Measurements from ENCODE around the gene FASN. TPM values are rescaled to one million over a fixed set of nuclear protein-coding genes. Genes with fewer than 3 reads are reported as not detected.

The FASN gene
- total and polyA plus RNA-seq, 2 of the 4 experiments (the other 2 are of a cell fraction), result 12.4 to 56.0 TPM

DNA sequence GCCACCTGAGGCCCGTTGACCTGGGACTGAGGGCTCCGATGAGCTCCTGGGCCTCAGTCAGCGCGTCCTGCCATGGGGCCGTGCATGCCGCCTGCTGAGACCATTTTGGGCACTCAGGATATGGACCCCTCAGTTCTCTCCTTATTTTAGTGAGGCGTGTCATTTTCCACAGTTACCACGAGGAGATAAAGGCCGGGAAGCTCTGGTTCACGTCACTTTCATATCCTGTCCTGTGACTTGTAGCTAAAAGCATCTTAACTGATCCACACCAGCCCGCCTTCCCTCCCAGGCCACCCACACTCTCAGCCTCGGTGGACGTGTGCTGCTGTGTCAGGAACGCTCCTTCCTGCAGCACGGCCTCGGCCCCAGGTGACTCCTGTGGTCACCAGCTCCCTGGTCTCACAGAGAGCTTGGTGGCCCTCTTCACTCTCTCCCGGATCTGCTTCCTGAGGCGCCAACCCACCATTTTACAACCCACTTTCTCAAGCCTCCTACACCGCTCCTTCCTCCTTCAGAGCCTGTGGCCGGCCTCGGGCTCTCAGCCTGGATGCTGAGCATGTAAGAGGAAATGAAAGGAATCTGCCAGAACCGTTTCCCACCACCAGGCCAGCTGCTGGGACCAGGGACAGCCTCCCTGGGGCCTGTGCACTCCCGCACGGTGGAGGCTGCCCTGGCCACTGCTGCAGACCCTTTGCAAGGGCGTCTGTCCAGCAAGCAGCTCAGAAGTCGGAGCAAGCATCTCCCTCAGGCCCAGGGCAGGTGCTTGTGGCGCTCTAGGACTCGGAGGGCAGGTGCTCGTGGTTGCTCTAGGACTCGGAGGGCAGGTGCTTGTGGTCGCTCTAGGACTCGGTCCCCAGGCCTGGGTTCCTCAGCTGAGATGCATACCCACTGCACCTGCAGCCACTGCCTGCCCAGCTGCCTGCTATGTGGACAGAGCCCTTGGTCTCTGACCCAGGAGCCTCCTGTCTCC is 23.9 kb upstream of the FASN start:
- no TSS peak for BruUV-seq (replicated peaks)
- no peak overlapping the region for H4K5ac ChIP-seq (ENCODE audit: low read depth, low read length)
- CTCF ChIA-PET, result no interaction called here
- no peak overlapping the region for H3K4ac ChIP-seq (ENCODE audit: low read depth, low read length)
- DNase-seq, result no peak
- no peak for ATAC-seq (ENCODE audit: low read depth)
- intact Hi-C loops (cut with micrococcal nuclease) (no loop called here), dilution Hi-C loops (cut with HindIII; ENCODE audit: low sequenced_read_pairs, unreplicated experiment) (no loop called here), in situ Hi-C loops (cut with MboI; ENCODE audit: low sequenced_read_pairs) (no loop called here)
- no peak overlapping the region for H3K18ac ChIP-seq (ENCODE audit: low read depth, low read length)
- H2AK5ac ChIP-seq (ENCODE audit: low read depth, low read length), result no peak overlapping the region
- no peak overlapping the region for H2BK20ac ChIP-seq (ENCODE audit: low read depth, low read length)
- no peaks in the 10 kb centered on the region for H3K9me3 ChIP-seq (ENCODE audit: control insufficient read depth, insufficient read depth, low read length)
- H3K56ac ChIP-seq (ENCODE audit: extremely low read depth, insufficient read depth, low read length), result no peak overlapping the region
- TF ChIP-seq RFX5 (IDR thresholded peaks at IDR 0.05; ENCODE audit: low read depth, low read length), result no peak
- TF ChIP-seq, protein P1, sequence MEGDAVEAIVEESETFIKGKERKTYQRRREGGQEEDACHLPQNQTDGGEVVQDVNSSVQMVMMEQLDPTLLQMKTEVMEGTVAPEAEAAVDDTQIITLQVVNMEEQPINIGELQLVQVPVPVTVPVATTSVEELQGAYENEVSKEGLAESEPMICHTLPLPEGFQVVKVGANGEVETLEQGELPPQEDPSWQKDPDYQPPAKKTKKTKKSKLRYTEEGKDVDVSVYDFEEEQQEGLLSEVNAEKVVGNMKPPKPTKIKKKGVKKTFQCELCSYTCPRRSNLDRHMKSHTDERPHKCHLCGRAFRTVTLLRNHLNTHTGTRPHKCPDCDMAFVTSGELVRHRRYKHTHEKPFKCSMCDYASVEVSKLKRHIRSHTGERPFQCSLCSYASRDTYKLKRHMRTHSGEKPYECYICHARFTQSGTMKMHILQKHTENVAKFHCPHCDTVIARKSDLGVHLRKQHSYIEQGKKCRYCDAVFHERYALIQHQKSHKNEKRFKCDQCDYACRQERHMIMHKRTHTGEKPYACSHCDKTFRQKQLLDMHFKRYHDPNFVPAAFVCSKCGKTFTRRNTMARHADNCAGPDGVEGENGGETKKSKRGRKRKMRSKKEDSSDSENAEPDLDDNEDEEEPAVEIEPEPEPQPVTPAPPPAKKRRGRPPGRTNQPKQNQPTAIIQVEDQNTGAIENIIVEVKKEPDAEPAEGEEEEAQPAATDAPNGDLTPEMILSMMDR (conservative IDR thresholded peaks at IDR 0.05; ENCODE audit: low read depth, low read length), result no peak
- TF ChIP-seq BHLHE40 (IDR thresholded peaks at IDR 0.05; ENCODE audit: low read depth, low read length), result no peak
- TF ChIP-seq CHD1 (IDR thresholded peaks at IDR 0.05; ENCODE audit: low read depth, low read length), result no peak
- TF ChIP-seq, protein P2, sequence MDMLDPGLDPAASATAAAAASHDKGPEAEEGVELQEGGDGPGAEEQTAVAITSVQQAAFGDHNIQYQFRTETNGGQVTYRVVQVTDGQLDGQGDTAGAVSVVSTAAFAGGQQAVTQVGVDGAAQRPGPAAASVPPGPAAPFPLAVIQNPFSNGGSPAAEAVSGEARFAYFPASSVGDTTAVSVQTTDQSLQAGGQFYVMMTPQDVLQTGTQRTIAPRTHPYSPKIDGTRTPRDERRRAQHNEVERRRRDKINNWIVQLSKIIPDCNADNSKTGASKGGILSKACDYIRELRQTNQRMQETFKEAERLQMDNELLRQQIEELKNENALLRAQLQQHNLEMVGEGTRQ (IDR thresholded peaks at IDR 0.05; ENCODE audit: low read depth, low read length), result no peak
- no peak for TF ChIP-seq MAFK (IDR thresholded peaks at IDR 0.05; ENCODE audit: low read depth, low read length)
- TF ChIP-seq FOS (IDR thresholded peaks at IDR 0.05; ENCODE audit: low read depth, low read length), result no peak
- no peak for TF ChIP-seq POLR2A (IDR thresholded peaks at IDR 0.05; ENCODE audit: low read depth, low read length)
- no peak overlapping the region for H2BK5ac ChIP-seq (ENCODE audit: low read depth, low read length, poor library complexity, severe bottlenecking)
- no peak overlapping the region for H3K27ac ChIP-seq (ENCODE audit: insufficient read depth, low read length)
- H3K14ac ChIP-seq (replicated peaks; ENCODE audit: low read depth, low read length), result no peak overlapping the region
- H2BK15ac ChIP-seq (ENCODE audit: low read depth, low read length), result no peak overlapping the region
- no peak overlapping the region for H3K4me3 ChIP-seq (ENCODE audit: insufficient read depth, low read depth, low read length)
- no peaks in the 10 kb centered on the region for H4K20me1 ChIP-seq (ENCODE audit: insufficient read depth, low read length)
- no peak overlapping the region for H3K23ac ChIP-seq (ENCODE audit: low read depth, low read length)
- 86% methylated on average over 15 of the region's 32 CpGs; no CpG with 5 or more reads in 1 of the 2 experiments for WGBS, 2 experiments (ENCODE audit: extremely low coverage in 2 of 2, insufficient read length in 1 of 2)
- H2AFZ ChIP-seq (replicated peaks; ENCODE audit: low read length, poor library complexity), result no peak overlapping the region
- H3K36me3 ChIP-seq (ENCODE audit: control insufficient read depth, insufficient read depth, low read length), result peaks cover 6% of the 10 kb centered on the region; the same call in 1 of the 2 replicates
- no peak overlapping the region for H4K8ac ChIP-seq (ENCODE audit: low read depth in 2 of 2, low read length in 2 of 2)
- H3K9ac ChIP-seq (ENCODE audit: low read depth, low read length), result no peak overlapping the region
- no peak overlapping the region for H2AK9ac ChIP-seq (replicated peaks; ENCODE audit: low read depth, low read length, poor library complexity)
- H3K79me1 ChIP-seq (ENCODE audit: low read depth in 1 of 2, low read length in 2 of 2), result peaks cover 0 to 8% of the 10 kb centered on the region in 2 experiments; a peak in 1 of 4 replicates
- POLR2A ChIA-PET (ENCODE audit: unreplicated experiment), result interaction anchor here (0.6 kb wide), 1 partner anchor 38 kb away, joined by 5 read pairs; no protein-coding TSS in a partner anchor
- H3K4me2 ChIP-seq (ENCODE audit: low read depth, low read length), result no peak overlapping the region
- H4K91ac ChIP-seq (ENCODE audit: insufficient read depth, low read depth, low read length), result no peak overlapping the region
- H2BK120ac ChIP-seq (ENCODE audit: low read depth, low read length), result no peak overlapping the region
- H3K9me1 ChIP-seq (ENCODE audit: insufficient read depth, low read length), result peaks cover 5% of the 10 kb centered on the region; the same call in 1 of the 2 replicates
- no peaks in the 10 kb centered on the region for H3K27me3 ChIP-seq (ENCODE audit: control insufficient read depth, insufficient read depth, low read length)
- peaks cover 10% of the 10 kb centered on the region for H3K4me1 ChIP-seq (ENCODE audit: control insufficient read depth, insufficient read depth, low read length)
